GM12892 (cell line): Measurements from ENCODE around the gene FAM163B.

Source experiments
- POLR2A ChIP-seq: IDR thresholded peaks from 2 replicates; pipeline ENCODE4 v1.6.1; 2011; ENCODE audit warnings: low read depth, low read length, control low read depth
- TAF1 ChIP-seq: IDR thresholded peaks from 2 replicates; pipeline ENCODE4 v1.6.1; 2011; ENCODE audit warnings: low read depth, mild to moderate bottlenecking, control low read depth, low read length, borderline replicate concordance

GRCh38 chr9:133614678-133615077 lies 5.5 kb upstream of the FAM163B start:
- TF ChIP-seq POLR2A (no peak), TAF1 (no peak)
